GM12878 (cell line): ENCODE measurements around the gene ABCC3. TPM values are rescaled to one million over a fixed set of nuclear protein-coding genes. Genes with fewer than 3 reads are reported as not detected.

Experiments
- ATAC-seq: fragments of 200-7000 bp; cut with Tn5 transposase; 3 replicates; pipeline ENCODE4 v1.9.1; 2020; ENCODE audit warnings: mild to moderate bottlenecking, moderate library complexity
- BruUV-seq: library from RNA; stranded (reverse); fragments of 400-500 nt; replicated peaks from 2 replicates; lab custom pipeline; 2021; lab: Mats Ljungman, UMichigan
- CTCF ChIA-PET: fragments of 300-600 bp; sonication (Branson Sonifier 250); formaldehyde crosslinking; extraction: SDS; loops from one replicate; lab custom pipeline; 2021; ENCODE audit warnings: inconsistent platforms; lab: Yijun Ruan, JAX
- POLR2A ChIA-PET: fragments of 350-600 bp; formaldehyde crosslinking; extraction: SDS; loops from one replicate; lab custom pipeline; 2021; ENCODE audit warnings: inconsistent platforms; lab: Charles Lee
- RAD21 ChIA-PET: fragments of 300-600 bp; sonication (Branson Sonifier 250); formaldehyde crosslinking; loops from one replicate; lab custom pipeline; 2023; ENCODE audit warnings: antibody characterized with exemption; ENCODE audit not compliant: unreplicated experiment; lab: Charles Lee
- SMC1A ChIA-PET: fragments of 300-600 bp; sonication (Branson Sonifier 250); formaldehyde crosslinking; loops from one replicate; lab custom pipeline; 2023; ENCODE audit not compliant: unreplicated experiment, uncharacterized antibody; lab: Charles Lee
- DNase-seq: peaks from one replicate; pipeline ENCODE4 v3.0.0-alpha.2; 2011; ENCODE audit warnings: low read depth, low spot score
- FAIRE-seq: peaks from 3 replicates; lab custom pipeline; 2011; peaks lifted over from hg19 to GRCh38; lab: Jason Lieb, UNC
- H2AFZ ChIP-seq: 2 replicates; pipeline ENCODE4 v1.6.0; 2011; ENCODE audit warnings: low read depth, low read length, control low read depth; ENCODE audit not compliant: control insufficient read depth
- H3K27ac ChIP-seq: 2 replicates; pipeline ENCODE4 v1.5.1; 2011; ENCODE audit warnings: control low read depth; ENCODE audit not compliant: control insufficient read depth, insufficient read depth
- H3K27me3 ChIP-seq, 2 experiments: replicated peaks in 1 of 2; 2 replicates each; pipeline versions ENCODE4 v1.6.0 to v1.6.1; 2011; ENCODE audit warnings: low read length in 1 of 2; ENCODE audit not compliant: control insufficient read depth in 2 of 2, insufficient read depth in 2 of 2
- H3K36me3 ChIP-seq, 2 experiments: 2 replicates each; pipeline ENCODE4 v1.5.1; 2011; ENCODE audit warnings: low read length in 1 of 2; ENCODE audit not compliant: control insufficient read depth in 2 of 2, insufficient read depth in 2 of 2
- H3K4me1 ChIP-seq: 2 replicates; pipeline ENCODE4 v1.6.1; 2011; ENCODE audit warnings: mild to moderate bottlenecking, low read length, moderate library complexity, mixed read lengths; ENCODE audit not compliant: control insufficient read depth, insufficient read depth
- H3K4me2 ChIP-seq: 2 replicates; pipeline ENCODE4 v1.6.0; 2011; ENCODE audit warnings: control low read depth; ENCODE audit not compliant: control insufficient read depth, insufficient read depth
- H3K4me3 ChIP-seq: fragments of 200-600 bp; sonication (generic); 2 replicates; pipeline ENCODE4 v1.5.1; 2016
- H3K79me2 ChIP-seq: 2 replicates; pipeline ENCODE4 v1.6.0; 2011; ENCODE audit warnings: low read length; ENCODE audit not compliant: control insufficient read depth, insufficient read depth
- H3K9ac ChIP-seq: 2 replicates; pipeline ENCODE4 v1.8.0; 2011; ENCODE audit warnings: low read length, control low read depth, mixed read lengths; ENCODE audit not compliant: control insufficient read depth, insufficient read depth
- H3K9me3 ChIP-seq: replicated peaks from 3 replicates; pipeline ENCODE4 v1.5.1; 2011; ENCODE audit warnings: mild to moderate bottlenecking, low read length; ENCODE audit not compliant: control insufficient read depth, insufficient read depth
- H4K20me1 ChIP-seq: 2 replicates; pipeline ENCODE4 v1.6.0; 2011; ENCODE audit not compliant: control insufficient read depth, insufficient read depth
- ASH2L ChIP-seq: fragments of 300-600, 200-600 bp; sonication (generic); IDR thresholded peaks from 2 replicates; pipeline ENCODE4 v1.6.1; 2017; ENCODE audit warnings: low read depth, mild to moderate bottlenecking, borderline replicate concordance
- CBFB ChIP-seq: IDR thresholded peaks from 2 replicates; pipeline ENCODE4 v1.6.1; 2016; ENCODE audit warnings: antibody characterized with exemption, low read depth
- CBX5 ChIP-seq: sonication (generic); IDR thresholded peaks from 2 replicates; pipeline ENCODE4 v1.6.1; 2016; ENCODE audit warnings: low read depth, moderate library complexity, mild to moderate bottlenecking, inconsistent platforms
- EED ChIP-seq: sonication (generic); IDR thresholded peaks from 2 replicates; pipeline ENCODE4 v1.6.1; 2016; ENCODE audit warnings: antibody characterized with exemption, low read depth
- FOXM1 ChIP-seq: IDR thresholded peaks from 2 replicates; pipeline ENCODE4 v1.6.1; 2012; ENCODE audit warnings: low read depth, mild to moderate bottlenecking, inconsistent platforms, low read length, moderate library complexity
- KAT2A ChIP-seq: conservative IDR thresholded peaks from 2 replicates; pipeline ENCODE4 v1.6.1; 2011; ENCODE audit warnings: low read depth, low read length; ENCODE audit not compliant: control insufficient read depth
- NFIC ChIP-seq: IDR thresholded peaks from 2 replicates; pipeline ENCODE4 v1.6.1; 2012; ENCODE audit warnings: low read depth, mild to moderate bottlenecking, inconsistent platforms, low read length, moderate library complexity
- NFYB ChIP-seq: IDR thresholded peaks from 2 replicates; pipeline ENCODE4 v1.6.1; 2011; ENCODE audit warnings: low read depth, mild to moderate bottlenecking, low read length, improper control_type of control experiment, moderate library complexity; ENCODE audit not compliant: insufficient read depth
- PAX5 ChIP-seq: IDR thresholded peaks from 2 replicates; pipeline ENCODE4 v1.6.1; 2011; ENCODE audit warnings: low read depth, low read length, borderline replicate concordance
- REST ChIP-seq: IDR thresholded peaks from 2 replicates; pipeline ENCODE4 v1.6.1; 2012; ENCODE audit warnings: mild to moderate bottlenecking, low read depth, low read length
- STAT3 ChIP-seq: IDR thresholded peaks from 2 replicates; pipeline ENCODE4 v1.6.1; 2011; ENCODE audit warnings: low read depth, low read length, improper control_type of control experiment
- ZBTB40 ChIP-seq: fragments of 450-650 bp; IDR thresholded peaks from 2 replicates; pipeline ENCODE4 v1.6.1; 2016; ENCODE audit warnings: mild to moderate bottlenecking, moderate library complexity, borderline replicate concordance
- WGBS: methylation state at CpG from one replicate; pipeline ENCODE4 v1.1.6; 2016; ENCODE audit warnings: low lambda C conversion rate; ENCODE audit not compliant: insufficient replicate concordance, insufficient coverage; ENCODE audit errors: missing lambda C conversion rate; 5-methylcytosine and 5-hydroxymethylcytosine counted together
- in situ Hi-C: fragments of 300-500 bp; cut with MboI; formaldehyde crosslinking; loops from 9 replicates; pipeline ENCODE4 v1.14.3; 2018; ENCODE audit warnings: mixed read lengths
- intact Hi-C: fragments of 100-400 bp; cut with micrococcal nuclease; formaldehyde crosslinking; loops from one replicate; pipeline ENCODE4 v1.14.2; 2022; ENCODE audit not compliant: unreplicated experiment
- polyA plus RNA-seq, 11 experiments: library from polyadenylated mRNA; depleted of rRNA in 4 of 11; unstranded in 6 of 11; stranded (reverse) in 5 of 11; fragments of >200 nt; fragmentation: Nextera tagmentation in 4 of 11; fragmentation: Illumina TruSeq in 1 of 11; extraction: Ambion mirVana in 4 of 11; extraction: Trizol in 1 of 11; gene quantifications; 1 replicate in 1 of 11; 2 replicates in 10 of 11; pipeline versions ENCODE4 v1.2.1 to v1.2.3, GENCODE V29; 2011 to 2016; ENCODE audit warnings: inconsistent platforms in 2 of 11, missing spikeins in 2 of 11, low read depth in 1 of 11
- total RNA-seq, 4 experiments: library from RNA; depleted of rRNA in 3 of 4; stranded (reverse); fragments of >200 nt in 3 of 4; fragmentation: Illumina TruSeq in 1 of 4; extraction: Trizol in 1 of 4; gene quantifications; 2 replicates each; pipeline versions ENCODE4 v1.2.1 to v1.2.3, GENCODE V29; 2013 to 2021

Gene ABCC3
- total and polyA plus RNA-seq, 10 of the 15 experiments (the other 5 are each of a cell fraction or from before 2014, with no cell fraction given) = 0.21 to 2.3 (median 0.71) TPM; not detected in 6

GRCh38 chr17:50608700-50609379 is 25.8 kb upstream of the ABCC3 start:
- BruUV-seq = no TSS peak
- no peaks in the 10 kb centered on the region for H3K9me3 ChIP-seq
- FAIRE-seq = no peak
- H2AFZ ChIP-seq = no peak overlapping the region
- TF ChIP-seq NFIC (no peak), NFYB (no peak), KAT2A (no peak), REST (no peak), CBX5 (no peak), STAT3 (no peak), CBFB (no peak), ZBTB40 (no peak), FOXM1 (no peak), ASH2L (no peak), EED (no peak), PAX5 (no peak)
- CTCF ChIA-PET = interaction anchor here (0.5 kb wide), 1 partner anchor 695 kb away, joined by 4 read pairs; no protein-coding TSS in a partner anchor
- peaks cover 0 to 6% of the 10 kb centered on the region in 2 experiments; a peak in 2 of 4 replicates for H3K27me3 ChIP-seq
- H3K4me2 ChIP-seq = no peak overlapping the region
- ATAC-seq = no peak
- no peak overlapping the region for H3K27ac ChIP-seq
- no peaks in the 10 kb centered on the region for H4K20me1 ChIP-seq
- RAD21 ChIA-PET = no interaction called here
- H3K4me1 ChIP-seq = no peaks in the 10 kb centered on the region
- intact Hi-C loops (no loop called here), in situ Hi-C loops (no loop called here)
- no peaks in the 10 kb centered on the region for H3K79me2 ChIP-seq
- H3K9ac ChIP-seq = no peak overlapping the region
- SMC1A ChIA-PET = no interaction called here
- no peak overlapping the region for H3K4me3 ChIP-seq
- 34% methylated on average over 20 of the region's 22 CpGs for WGBS
- H3K36me3 ChIP-seq = no peaks in the 10 kb centered on the region
- POLR2A ChIA-PET = no interaction called here
- no peak for DNase-seq
